Left hindlimb (tissue), 1 donor: Measurements from ENCODE around the gene C12orf43.
"Not testable (repeated sequence)": the region's sequence is repeated elsewhere in the genome, so short reads cannot be mapped to it uniquely, and the experiment has no call there.

ENCODE experiments used
- DNase-seq: peaks from one replicate; pipeline ENCODE4 v3.0.0-alpha.2; 2018

Gene C12orf43

GRCh38 chr12:121015825-121016766, at the start of gene C12orf43:
Gene C12orf43, minus strand, starts transcription at chr12:121016487. Its CDS starts 13 bp downstream, at chr12:121016474.
- DNase-seq: peak; percentile 92

GRCh38 chr12:121065345-121065744, 49.1 kb upstream of the C12orf43 start:
- DNase-seq: no peak

- DNase-seq: not testable (repeated sequence)
Observed at GRCh38 chr12:121064586-121064985, 48.3 kb upstream of the C12orf43 start.

GRCh38 chr12:121064116-121064515, 47.8 kb upstream of the C12orf43 start:
- no peak for DNase-seq

- no peak for DNase-seq
Observed at GRCh38 chr12:121062391-121063045, 46.2 kb upstream of the C12orf43 start.

GRCh38 chr12:121061831-121062230, 45.5 kb upstream of the C12orf43 start:
- no peak for DNase-seq

- DNase-seq: peak; percentile 46
Observed at GRCh38 chr12:121060149-121061001, 44.1 kb upstream of the C12orf43 start.

- DNase-seq: no peak
Observed at GRCh38 chr12:121059031-121059898, 43.0 kb upstream of the C12orf43 start.

- DNase-seq: no peak
Observed at GRCh38 chr12:121057794-121058193, 41.5 kb upstream of the C12orf43 start.

GRCh38 chr12:121053706-121054105, 37.4 kb upstream of the C12orf43 start:
- no peak for DNase-seq

- DNase-seq: no peak
Observed at GRCh38 chr12:121050725-121051124, 34.4 kb upstream of the C12orf43 start.

- no peak for DNase-seq
Observed at GRCh38 chr12:121048442-121048841, 32.2 kb upstream of the C12orf43 start.

- not testable (repeated sequence) for DNase-seq
Observed at GRCh38 chr12:121047400-121047799, 31.1 kb upstream of the C12orf43 start.

GRCh38 chr12:121043067-121043466, 26.8 kb upstream of the C12orf43 start:
- no peak for DNase-seq

GRCh38 chr12:121038861-121039668, 22.8 kb upstream of the C12orf43 start, which contains the start of gene OASL:
Gene OASL, minus strand, starts transcription at chr12:121039246. Its CDS starts 275 bp downstream, at chr12:121038971.
- DNase-seq: no peak

- no peak for DNase-seq
Observed at GRCh38 chr12:121036810-121037326, 20.6 kb upstream of the C12orf43 start.

- no peak for DNase-seq
Observed at GRCh38 chr12:121034616-121035305, 18.5 kb upstream of the C12orf43 start.

- DNase-seq: no peak
Observed at GRCh38 chr12:121033625-121034349, 17.5 kb upstream of the C12orf43 start.

- no peak for DNase-seq
Observed at GRCh38 chr12:121030576-121031212, 14.4 kb upstream of the C12orf43 start.
